ENCODE results near the gene NUMBL. TPM values are rescaled to one million over a fixed set of nuclear protein-coding genes. Genes with fewer than 3 reads are reported as not detected.

NUMBL gene
- total and polyA plus RNA-seq, 2 of the 4 experiments (the other 2 are of a cell fraction) = 6.3 to 29.0 TPM

DNA sequence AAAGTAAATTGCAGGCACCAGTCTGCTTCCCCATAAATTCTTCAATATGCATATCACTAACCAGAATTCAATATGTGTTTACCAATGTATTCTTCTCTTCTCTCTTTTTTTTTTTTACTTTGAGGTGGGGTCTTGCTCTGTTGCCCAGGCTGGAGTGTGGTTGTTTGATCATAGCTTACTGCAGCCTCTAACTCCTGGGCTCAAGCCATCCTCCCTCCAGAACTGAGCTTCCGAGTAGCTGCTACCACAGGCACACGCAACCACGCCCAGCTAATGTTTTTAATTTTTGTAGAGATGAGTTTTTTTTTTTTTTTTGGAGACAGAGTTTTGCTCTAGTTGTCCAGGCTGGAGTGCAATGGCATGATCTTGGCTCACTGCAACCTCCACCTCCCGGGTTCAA lies 72.5 kb downstream of the NUMBL start:
- Histone ChIP-seq H3K9me1 (ENCODE audit: insufficient read depth, low read length) (peaks cover 9% of the 10 kb centered on the region), H3K4ac (ENCODE audit: low read depth, low read length) (no peak overlapping the region), H3K79me1 (ENCODE audit: low read depth in 1 of 2, low read length in 2 of 2) (peaks cover 4 to 28% of the 10 kb centered on the region in 2 experiments), H3K18ac (ENCODE audit: low read depth, low read length) (no peak overlapping the region), H4K20me1 (ENCODE audit: insufficient read depth, low read length) (peaks cover 3% of the 10 kb centered on the region; the same call in 1 of the 2 replicates), H3K9me3 (ENCODE audit: control insufficient read depth, insufficient read depth, low read length) (no peaks in the 10 kb centered on the region), H4K91ac (ENCODE audit: insufficient read depth, low read depth, low read length) (no peak overlapping the region), H3K27me3 (ENCODE audit: control insufficient read depth, insufficient read depth, low read length) (no peaks in the 10 kb centered on the region), H3K56ac (ENCODE audit: extremely low read depth, insufficient read depth, low read length) (no peak overlapping the region), H2BK15ac (ENCODE audit: low read depth, low read length) (no peak overlapping the region), H2AK9ac (replicated peaks; ENCODE audit: low read depth, low read length, poor library complexity) (no peak overlapping the region), H4K8ac (ENCODE audit: low read depth in 2 of 2, low read length in 2 of 2) (no peak overlapping the region), H2BK5ac (ENCODE audit: low read depth, low read length, poor library complexity, severe bottlenecking) (no peak overlapping the region), H3K4me1 (ENCODE audit: control insufficient read depth, insufficient read depth, low read length) (peaks cover 17% of the 10 kb centered on the region; the same call in 1 of the 2 replicates), H3K23ac (ENCODE audit: low read depth, low read length) (no peak overlapping the region), H3K4me3 (ENCODE audit: insufficient read depth, low read depth, low read length) (no peak overlapping the region), H2BK120ac (ENCODE audit: low read depth, low read length) (no peak overlapping the region), H2AFZ (replicated peaks; ENCODE audit: low read length, poor library complexity) (no peak overlapping the region), H3K14ac (replicated peaks; ENCODE audit: low read depth, low read length) (no peak overlapping the region), H2AK5ac (ENCODE audit: low read depth, low read length) (no peak overlapping the region), H3K36me3 (ENCODE audit: control insufficient read depth, insufficient read depth, low read length) (peaks cover 53% of the 10 kb centered on the region), H3K27ac (ENCODE audit: insufficient read depth, low read length) (no peak overlapping the region), H3K9ac (ENCODE audit: low read depth, low read length) (no peak overlapping the region), H4K5ac (ENCODE audit: low read depth, low read length) (no peak overlapping the region), H2BK20ac (ENCODE audit: low read depth, low read length) (no peak overlapping the region), H3K4me2 (ENCODE audit: low read depth, low read length) (no peak overlapping the region)
- in situ Hi-C loops (cut with MboI; ENCODE audit: low sequenced_read_pairs) = no loop called here
- no TSS peak for BruUV-seq (replicated peaks)
- intact Hi-C loops (cut with micrococcal nuclease) = no loop called here
- TF ChIP-seq RFX5 (IDR thresholded peaks at IDR 0.05; ENCODE audit: low read depth, low read length) = no peak
- TF ChIP-seq CHD1 (IDR thresholded peaks at IDR 0.05; ENCODE audit: low read depth, low read length) = no peak
- ATAC-seq (ENCODE audit: low read depth) (no peak), DNase-seq (no peak)
- dilution Hi-C loops (cut with HindIII; ENCODE audit: low sequenced_read_pairs, unreplicated experiment) = no loop called here
- ChIA-PET CTCF (interaction anchor here (0.6 kb wide), 1 partner anchor 878 kb away, joined by 4 read pairs; no protein-coding TSS in a partner anchor), POLR2A (ENCODE audit: unreplicated experiment) (no interaction called here)
- no CpG with 5 or more reads among the region's 4 CpGs for WGBS, 2 experiments (ENCODE audit: extremely low coverage in 2 of 2, insufficient read length in 1 of 2)
